NCI-H69 (cell line): ENCODE data around the gene CCDC85A.
A peak's percentile ranks its signal among the peaks of the same experiment; 100 is the strongest.

Source experiments
- DNase-seq: peaks from one replicate; lab custom pipeline; 2025; lab: John Stamatoyannopoulos, UW

Gene CCDC85A

GRCh38 chr2:56195563-56195962 is 11.8 kb downstream of the CCDC85A start:
- no peak for DNase-seq

GRCh38 chr2:56197816-56198215 is 14.0 kb downstream of the CCDC85A start:
- no peak for DNase-seq

GRCh38 chr2:56198936-56199335 is 15.1 kb downstream of the CCDC85A start:
- DNase-seq, result no peak

GRCh38 chr2:56199492-56199891 is 15.7 kb downstream of the CCDC85A start:
- no peak for DNase-seq

GRCh38 chr2:56202381-56203121 is 18.8 kb downstream of the CCDC85A start:
- DNase-seq, result peak; percentile 74

- no peak for DNase-seq
Observed at GRCh38 chr2:56204556-56204955, 20.8 kb downstream of the CCDC85A start.

GRCh38 chr2:56206250-56206649 is 22.5 kb downstream of the CCDC85A start:
- DNase-seq, result no peak

GRCh38 chr2:56207760-56208159 is 24.0 kb downstream of the CCDC85A start:
- DNase-seq, result peak; percentile 35

- no peak for DNase-seq
Observed at GRCh38 chr2:56208380-56208779, 24.6 kb downstream of the CCDC85A start.

- DNase-seq, result no peak
Observed at GRCh38 chr2:56209701-56210100, 25.9 kb downstream of the CCDC85A start.

GRCh38 chr2:56210291-56210690 is 26.5 kb downstream of the CCDC85A start:
- no peak for DNase-seq

GRCh38 chr2:56211048-56211447 is 27.3 kb downstream of the CCDC85A start:
- no peak for DNase-seq

- DNase-seq, result no peak
Observed at GRCh38 chr2:56215911-56216310, 32.1 kb downstream of the CCDC85A start.

- DNase-seq, result peak; percentile 56
Observed at GRCh38 chr2:56217106-56217505, 33.3 kb downstream of the CCDC85A start.

GRCh38 chr2:56222481-56222880 is 38.7 kb downstream of the CCDC85A start:
- DNase-seq, result no peak

GRCh38 chr2:56224316-56224715 is 40.5 kb downstream of the CCDC85A start:
- DNase-seq, result no peak

GRCh38 chr2:56227811-56228210 is 44.0 kb downstream of the CCDC85A start:
- DNase-seq, result no peak

- DNase-seq, result no peak
Observed at GRCh38 chr2:56229397-56230060, 45.7 kb downstream of the CCDC85A start.

GRCh38 chr2:56230156-56230555 is 46.4 kb downstream of the CCDC85A start:
- peak; percentile 15 for DNase-seq

GRCh38 chr2:56231361-56231760 is 47.6 kb downstream of the CCDC85A start:
- DNase-seq, result no peak

GRCh38 chr2:56232912-56233311 is 49.1 kb downstream of the CCDC85A start:
- DNase-seq, result no peak

GRCh38 chr2:56234241-56234640 is 50.5 kb downstream of the CCDC85A start:
- no peak for DNase-seq

- DNase-seq, result peak; percentile 49
Observed at GRCh38 chr2:56239030-56239429, 55.2 kb downstream of the CCDC85A start.

- DNase-seq, result no peak
Observed at GRCh38 chr2:56239437-56239836, 55.6 kb downstream of the CCDC85A start.
